GM19351 (cell line): ENCODE data around the gene HSD17B11.
"Not testable (repeated sequence)": the region's sequence is repeated elsewhere in the genome, so short reads cannot be mapped to it uniquely, and the experiment has no call there.

Experiments
- ATAC-seq: cut with Tn5 transposase; IDR thresholded peaks from one replicate; pipeline ENCODE4 v1.9.1; 2021; ENCODE audit warnings: mild to moderate bottlenecking, moderate library complexity; ENCODE audit not compliant: unreplicated experiment

The HSD17B11 gene, protein sequence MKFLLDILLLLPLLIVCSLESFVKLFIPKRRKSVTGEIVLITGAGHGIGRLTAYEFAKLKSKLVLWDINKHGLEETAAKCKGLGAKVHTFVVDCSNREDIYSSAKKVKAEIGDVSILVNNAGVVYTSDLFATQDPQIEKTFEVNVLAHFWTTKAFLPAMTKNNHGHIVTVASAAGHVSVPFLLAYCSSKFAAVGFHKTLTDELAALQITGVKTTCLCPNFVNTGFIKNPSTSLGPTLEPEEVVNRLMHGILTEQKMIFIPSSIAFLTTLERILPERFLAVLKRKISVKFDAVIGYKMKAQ

DNA sequence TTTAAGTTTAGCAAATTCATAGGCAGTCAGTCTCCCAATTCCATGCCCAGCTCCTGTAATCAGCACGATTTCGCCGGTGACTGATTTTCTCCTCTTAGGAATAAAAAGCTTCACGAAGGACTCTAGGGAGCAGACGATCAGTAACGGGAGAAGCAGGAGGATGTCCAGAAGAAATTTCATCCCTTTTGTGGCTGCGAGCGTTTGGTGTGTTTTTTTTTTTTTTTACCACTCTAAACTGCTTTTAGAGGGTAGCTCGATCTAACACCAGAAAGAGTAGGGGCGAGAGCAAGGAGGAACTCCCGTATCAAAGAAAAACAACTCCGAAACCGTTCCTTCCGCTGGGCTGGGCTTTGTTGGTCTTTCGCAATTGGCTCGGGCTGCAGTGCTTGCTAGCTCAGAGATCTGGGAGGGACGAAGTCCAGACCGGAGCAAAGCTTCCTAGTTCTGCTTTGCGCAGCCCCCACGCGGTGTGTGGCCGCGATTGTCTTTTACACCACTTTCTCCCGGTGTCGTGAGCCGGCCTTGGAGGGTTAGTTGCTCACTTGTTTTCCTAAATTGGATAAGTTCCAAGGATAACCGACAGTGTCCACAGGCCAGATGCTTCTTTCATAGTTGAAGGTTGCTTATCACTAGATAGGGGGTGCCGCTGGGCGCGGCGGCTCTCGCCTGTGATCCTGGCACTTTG, at the start of gene HSD17B11:
Gene HSD17B11 (minus strand): TSS at position 298 of the 685 bp plus-strand sequence. CDS start 118 bp downstream, at position 180.
- ATAC-seq = peak; percentile 99

DNA sequence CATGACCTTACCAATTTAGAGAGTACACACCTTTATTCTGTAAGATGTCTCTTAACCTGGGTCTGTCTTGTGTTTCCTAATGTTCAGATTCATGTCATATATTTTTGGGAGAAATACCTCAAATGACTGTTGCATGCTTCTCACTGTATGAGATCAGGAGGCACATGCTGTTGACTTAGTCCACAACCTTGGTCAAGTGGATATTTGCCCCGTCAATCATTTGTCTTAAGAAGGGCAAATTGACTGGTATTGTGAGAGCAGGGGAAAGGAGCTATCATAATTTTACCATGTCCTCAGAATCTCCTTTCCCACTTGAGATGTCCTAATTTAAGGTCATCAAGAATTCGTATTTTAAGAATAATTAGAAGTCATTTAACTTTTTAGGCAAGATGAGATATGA, 42.4 kb upstream of the HSD17B11 start:
- no peak for ATAC-seq

DNA sequence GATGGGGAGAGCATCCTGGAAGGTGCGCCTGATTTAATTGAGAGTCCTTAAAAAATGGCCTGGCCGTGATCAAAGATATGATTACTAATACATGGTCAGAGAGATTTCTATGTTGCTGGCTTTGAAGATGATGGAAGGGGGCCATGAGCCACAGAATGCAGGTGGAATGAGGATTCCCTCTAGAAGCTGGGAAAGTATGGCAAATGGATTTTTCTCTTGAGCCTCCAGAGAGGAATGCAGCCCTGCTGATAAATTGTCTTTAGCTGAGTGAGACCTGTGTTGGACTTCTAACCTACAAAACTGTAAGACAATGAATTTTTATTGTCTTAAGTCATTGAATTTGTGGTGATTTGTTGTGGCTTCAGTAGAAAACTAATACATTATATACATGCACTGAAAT, 39.0 kb upstream of the HSD17B11 start:
- no peak for ATAC-seq

DNA sequence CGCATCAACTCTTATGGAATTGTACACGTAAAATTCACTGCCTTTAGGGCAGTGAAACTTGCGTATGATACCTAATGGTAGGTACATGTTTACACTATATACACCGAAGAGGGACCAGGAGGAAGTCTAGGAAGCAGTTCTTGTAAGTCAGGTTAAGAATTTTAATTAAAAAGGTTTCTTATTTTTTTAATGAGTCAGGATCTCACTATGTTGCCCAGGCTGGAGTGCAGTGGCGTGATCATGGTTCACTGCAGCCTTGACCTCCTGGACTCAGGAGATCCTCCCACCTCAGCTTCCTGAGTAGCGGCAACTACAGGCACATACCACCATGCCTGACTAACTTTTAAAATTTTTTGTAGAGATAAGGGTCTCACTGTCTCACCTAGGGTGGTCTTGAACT, 38.0 kb upstream of the HSD17B11 start:
- ATAC-seq = no peak

DNA sequence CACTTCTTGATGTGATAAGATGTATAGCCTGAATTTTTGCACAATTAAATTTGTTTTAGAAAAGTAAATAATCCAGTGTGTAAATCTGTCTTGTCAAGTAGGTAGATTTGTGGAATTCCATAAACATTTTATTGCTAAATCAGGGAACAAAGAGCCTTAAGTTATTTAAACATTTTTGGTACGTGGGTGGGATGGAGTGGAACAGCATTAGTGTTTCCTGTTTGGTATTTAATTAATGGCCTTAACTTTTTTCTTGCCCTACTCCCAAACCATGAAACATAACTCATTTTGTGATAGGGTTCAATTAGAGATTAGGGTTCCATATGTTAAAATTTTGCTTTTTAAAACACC, 36.5 kb upstream of the HSD17B11 start:
- no peak for ATAC-seq

DNA sequence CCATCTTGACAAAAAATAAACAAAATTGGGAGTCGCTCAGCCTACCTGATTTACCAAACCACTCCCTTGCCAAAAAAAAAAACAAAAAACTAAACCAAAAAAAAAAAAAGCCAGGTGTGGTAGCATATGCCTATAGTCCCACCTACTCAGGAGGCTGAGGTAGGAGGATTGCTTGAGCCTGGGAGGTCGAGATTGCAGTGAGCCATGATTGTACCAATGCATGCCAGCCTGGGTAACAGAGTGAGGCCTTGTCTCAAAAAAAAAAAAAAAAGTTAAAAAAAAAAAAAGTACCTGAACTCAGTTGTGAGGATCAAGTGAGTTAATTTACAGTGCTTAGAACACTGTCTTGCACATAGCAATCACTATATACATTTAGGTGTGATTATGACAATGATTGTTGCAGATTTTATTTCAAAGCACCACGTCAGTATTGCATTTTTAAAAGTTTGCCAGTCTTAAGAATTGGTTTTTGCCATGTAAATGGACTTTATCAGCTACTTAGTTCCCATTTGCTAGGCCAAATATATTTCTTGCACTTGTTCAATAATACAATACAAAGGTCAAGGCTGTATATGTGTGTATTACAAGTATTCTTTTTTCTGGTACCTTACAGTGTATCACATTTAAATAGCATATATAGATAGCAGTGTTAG, 36.0 kb upstream of the HSD17B11 start:
- ATAC-seq = no peak

DNA sequence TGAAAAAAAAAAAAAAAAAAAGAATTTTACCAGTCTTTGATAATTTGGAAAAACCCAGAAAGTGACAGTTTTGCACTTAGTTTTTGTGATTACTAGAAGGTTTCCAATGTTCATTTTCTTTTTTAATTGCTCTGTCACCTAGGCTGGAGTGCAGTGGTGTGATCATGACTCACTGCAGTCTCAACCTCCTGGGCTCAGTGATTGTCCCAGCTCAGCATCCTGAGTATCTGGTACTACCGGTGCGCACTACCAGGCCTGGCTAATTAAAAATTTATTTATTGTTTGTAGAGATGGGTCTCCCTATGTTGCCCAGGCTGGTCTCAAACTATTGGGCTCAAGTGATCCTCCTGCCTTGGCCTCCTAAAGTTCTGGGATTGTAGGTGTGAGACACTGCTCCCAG, 34.7 kb upstream of the HSD17B11 start:
- ATAC-seq = no peak

DNA sequence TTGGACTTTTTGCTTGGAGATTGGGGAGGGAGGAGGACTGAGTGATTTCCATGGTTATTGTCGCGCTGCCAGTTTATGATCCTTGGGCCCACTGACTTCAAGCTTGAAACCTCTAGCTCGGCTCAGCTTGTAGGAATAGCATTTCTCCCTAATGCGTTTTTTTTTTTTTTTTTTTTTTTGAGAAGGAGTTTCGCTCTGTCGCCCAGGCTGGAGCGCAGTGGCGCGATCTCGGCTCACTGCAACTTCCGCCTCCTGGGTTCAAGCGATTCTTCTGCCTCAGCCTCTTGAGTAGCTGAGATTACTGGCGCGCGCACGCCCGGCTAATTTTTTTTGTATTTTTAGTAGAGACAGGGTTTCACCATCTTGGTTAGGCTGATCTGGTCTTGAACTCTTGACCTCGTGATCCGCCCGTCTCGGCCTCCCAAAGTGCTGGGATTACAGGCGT, 33.1 kb upstream of the HSD17B11 start:
- ATAC-seq = not testable (repeated sequence)

DNA sequence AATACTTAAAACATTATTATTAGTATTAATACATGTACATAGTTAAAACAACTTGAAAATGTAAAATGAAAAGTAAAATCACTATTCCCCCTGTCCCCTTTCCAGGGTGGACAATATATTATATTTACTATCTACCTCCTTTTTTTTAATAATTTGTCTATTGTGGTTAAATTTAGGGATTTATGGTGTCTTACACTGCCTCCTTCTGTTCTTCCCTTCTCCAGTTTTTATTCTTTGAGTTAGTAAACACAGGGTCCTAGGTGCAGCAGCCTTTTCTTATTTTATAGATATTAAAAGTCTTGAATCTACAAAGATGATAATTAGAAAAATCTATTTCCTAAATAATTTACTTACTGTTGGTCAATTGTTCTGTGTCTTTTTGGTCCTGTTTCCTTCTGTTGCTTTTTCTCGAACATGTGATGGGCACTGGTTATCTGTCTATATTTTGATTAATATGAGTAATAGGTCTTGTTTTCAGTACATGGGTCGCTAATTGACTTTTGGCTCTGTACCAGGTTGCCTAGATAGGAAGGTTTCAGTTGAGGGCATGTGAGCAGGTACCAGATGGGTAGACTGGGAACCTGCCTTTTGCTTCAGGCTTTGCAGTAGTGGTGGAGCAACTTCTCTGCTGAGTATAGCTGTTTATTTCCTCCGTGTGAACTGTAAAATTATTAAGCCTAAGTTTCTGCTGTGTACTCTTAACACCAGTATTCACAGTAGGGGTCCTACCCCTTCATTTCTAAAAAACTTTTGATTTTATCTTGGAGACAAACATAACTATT, 32.5 kb upstream of the HSD17B11 start:
- no peak for ATAC-seq

DNA sequence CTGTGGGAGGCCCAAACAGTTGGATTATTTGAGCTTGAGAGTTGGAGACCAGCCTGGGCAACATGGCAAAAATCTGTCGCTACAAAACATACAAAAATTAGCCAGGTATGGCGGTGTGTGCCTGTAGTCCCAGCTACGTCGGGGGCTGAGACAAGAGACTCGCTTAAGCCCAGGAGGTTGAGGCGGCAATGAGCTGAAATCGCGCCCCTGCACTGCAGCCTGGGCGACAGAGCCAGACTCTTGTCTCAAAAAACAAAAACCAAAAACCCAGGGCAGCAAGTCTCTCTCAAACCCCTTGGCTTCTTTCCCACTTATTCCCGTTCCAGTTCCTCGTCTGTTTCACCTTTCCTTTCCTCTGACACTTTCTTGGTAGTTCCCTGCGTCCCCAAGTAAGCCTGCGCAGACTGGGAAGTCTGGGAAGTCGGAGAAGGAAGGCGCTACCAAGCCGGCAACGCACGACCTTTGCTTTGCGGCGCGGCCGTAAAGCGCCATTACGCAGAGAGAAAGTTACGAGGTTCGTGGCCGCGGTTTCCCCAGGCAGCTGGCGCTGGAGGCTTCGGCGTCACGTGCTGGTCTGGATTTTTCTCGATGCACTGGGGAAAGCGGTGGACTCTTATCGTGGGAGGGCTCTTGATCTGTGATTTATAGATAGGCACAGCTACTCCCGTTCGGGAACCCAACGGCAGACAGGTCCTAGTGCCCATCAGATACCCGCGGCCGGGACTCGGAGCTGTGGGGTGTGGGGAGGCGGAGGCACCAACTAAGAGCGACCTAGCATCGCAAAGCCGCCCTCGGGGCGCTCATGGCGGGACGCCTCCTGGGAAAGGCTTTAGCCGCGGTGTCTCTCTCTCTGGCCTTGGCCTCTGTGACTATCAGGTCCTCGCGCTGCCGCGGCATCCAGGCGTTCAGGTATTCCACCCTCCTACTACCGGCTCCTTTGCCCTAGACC, 31.4 kb upstream of the HSD17B11 start, which contains the start of gene NUDT9:
Gene NUDT9 (plus strand): TSS at position 470 of the 949 bp plus-strand sequence. CDS start 333 bp downstream, at position 803.
- peak; percentile 84 for ATAC-seq

DNA sequence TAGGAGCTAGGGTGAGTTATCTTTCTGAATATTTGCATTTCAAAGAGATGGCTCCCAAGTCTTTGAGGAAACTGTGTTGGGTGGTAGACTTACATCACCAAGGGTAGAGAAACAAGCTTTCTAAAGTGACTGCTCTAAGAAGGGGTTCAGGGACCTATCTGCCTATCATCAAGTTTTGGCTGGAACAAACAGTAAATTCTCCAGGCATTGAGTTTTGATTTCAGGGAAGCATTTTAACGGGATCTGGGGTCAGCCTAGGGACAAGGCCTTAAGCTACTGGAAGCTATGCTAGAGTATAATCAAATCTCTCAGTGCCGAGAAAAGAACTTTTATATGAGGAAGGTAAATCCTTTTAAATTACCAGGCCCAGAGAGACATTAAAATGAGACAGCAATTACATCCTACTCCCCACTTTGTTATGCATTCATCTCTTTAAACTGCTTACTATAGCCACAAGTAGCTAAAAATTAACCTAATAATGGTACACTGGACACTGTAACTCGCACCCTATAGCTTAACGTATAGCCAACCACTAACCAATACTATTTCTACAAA, 29.4 kb upstream of the HSD17B11 start:
- no peak for ATAC-seq

DNA sequence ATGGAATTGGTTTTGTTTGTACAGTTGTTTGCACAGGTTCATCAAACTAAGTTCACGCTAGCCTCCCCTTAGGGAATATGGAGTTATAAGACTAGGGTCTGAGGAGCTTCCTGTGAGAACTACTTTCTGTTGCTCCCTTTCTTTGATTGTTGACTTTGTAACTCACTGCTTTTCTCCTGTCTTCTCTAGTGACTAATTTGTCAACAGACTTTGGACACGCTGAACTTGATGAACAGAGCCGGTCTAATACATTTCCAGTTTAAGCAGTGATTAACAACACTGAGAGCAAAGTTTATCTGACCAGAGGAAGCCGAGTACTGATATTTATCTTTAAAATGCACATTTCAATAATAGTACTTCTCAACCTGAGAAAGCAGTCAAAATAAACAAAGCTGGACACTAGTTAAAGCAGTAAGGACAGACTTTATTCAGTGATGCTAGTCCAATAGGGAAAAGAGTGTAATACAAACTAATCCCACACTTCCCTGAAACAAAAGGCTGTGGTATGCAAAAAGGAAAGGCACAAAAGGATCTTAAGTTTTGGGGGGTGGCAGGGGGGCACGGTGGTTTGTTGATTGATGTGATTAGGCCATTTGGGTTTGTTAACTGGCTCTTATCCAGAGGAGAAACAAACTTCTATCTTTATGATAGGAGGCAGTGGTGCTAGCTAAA, 28.7 kb upstream of the HSD17B11 start:
- ATAC-seq = no peak

DNA sequence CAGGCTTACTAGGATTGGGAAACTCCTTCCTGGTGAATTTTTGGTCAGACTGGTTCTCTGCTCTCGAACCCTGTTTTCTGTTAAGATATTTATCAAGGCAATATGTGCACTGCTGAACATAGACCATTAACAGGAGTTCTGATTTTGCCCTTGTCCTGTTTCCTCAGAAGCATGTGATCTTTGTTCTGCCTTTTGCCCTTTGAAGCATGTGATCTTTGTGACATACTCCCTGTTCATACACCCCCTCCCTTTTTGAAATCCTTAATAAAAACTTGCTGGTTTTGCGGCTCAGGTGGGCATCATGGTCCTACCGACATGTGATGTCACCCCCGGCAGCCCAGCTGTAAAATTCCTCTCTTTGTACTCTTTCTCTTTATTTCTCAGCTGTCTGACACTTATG, 27.4 kb upstream of the HSD17B11 start:
- not testable (repeated sequence) for ATAC-seq

DNA sequence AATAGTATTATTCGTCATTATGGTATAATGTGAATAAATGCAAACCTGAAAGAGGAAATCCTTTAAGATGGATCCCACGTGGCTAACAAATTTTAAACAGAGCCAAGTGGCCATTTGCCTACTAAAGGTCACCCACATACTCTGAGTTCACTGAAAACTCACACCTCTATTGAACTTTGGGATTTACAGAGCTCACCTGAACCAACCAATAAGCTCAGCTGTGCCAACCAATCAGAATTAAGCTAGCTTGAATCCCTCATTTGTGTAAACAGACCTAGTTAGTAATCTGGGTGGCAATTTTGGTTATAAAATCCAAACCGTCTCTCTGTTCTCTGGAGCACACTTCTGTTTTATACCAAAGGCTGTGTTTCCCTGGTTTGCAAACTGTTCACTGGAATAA, 26.0 kb upstream of the HSD17B11 start:
- no peak for ATAC-seq

DNA sequence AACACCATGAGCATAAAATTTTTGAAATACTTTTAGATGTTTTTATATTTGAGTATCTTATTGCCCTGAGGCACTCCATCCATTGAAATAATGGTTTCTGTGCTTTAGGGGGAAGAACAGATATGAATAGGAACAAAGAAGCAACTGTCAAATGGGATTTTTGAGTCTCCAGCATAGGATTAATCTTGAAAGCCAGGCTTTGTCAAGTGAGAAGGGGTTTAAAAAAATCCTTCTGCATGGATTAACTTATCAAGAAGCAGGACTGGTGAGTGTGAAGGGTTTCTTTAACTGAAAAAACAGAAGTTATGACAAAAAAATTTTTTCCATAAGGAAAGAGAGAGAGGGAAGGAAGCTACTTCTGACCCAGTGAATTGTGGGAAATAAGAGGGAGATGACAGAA, 23.8 kb upstream of the HSD17B11 start:
- no peak for ATAC-seq

DNA sequence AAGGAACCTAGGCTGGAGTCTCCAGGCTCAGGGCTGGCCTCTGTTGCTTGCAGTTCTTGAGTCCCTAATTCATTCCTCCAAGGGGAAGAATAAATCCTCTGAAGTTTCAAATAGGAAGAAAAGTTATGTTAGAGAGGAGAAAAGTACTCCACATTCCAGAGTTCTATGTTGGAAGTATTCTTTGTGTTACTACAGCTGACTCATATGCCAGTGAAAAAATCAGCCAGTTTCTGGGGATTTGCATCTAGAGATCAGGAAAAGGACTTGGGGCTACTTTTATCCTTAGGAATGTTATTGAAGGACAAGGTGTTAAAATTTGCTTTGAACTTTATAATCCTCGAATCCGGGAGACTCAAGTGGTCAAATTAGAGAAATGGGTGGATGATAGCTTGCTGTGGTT, 19.7 kb upstream of the HSD17B11 start:
- no peak for ATAC-seq

DNA sequence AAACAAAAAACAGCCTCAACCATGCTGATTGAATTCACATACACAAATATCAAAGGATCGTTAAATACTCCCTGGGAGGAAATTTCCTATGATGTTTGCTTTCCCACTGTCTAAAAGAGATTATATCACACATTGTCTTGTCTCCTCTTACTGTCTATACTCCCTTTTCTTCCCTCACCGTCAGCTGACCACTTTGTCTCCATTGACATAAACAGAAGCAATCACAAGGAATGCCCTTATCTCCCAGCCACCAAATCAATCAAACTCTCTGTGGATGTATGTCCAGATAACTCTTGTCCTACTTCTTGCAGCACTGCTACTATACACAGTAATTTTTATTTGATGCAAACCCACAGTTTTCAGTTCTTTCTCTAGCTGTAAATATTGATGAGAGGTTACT, 19.2 kb upstream of the HSD17B11 start:
- ATAC-seq = no peak

DNA sequence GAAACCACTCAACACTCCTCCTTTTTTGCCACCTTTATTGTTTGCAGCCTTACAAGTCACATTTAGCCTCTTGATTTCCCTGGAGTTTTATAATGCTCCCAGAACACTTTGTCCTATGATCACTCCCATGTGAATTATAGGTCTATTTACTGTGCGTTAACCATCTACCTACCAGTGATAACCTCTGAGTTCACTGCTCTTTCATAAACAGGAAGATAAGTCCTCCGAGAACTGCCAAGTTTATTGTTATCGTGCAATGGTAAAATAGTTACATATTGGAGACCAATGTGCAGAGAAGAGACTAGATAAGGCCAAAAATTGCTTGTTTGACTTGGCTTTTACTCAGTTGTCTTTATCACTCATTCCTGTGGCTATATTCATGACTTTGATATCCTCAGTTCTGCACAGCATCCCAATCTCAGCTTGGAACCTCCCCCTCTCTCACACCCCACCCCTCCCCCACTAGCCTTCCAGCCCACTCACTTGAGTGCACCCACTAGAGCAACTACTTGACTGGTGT, 18.5 kb upstream of the HSD17B11 start:
- no peak for ATAC-seq

DNA sequence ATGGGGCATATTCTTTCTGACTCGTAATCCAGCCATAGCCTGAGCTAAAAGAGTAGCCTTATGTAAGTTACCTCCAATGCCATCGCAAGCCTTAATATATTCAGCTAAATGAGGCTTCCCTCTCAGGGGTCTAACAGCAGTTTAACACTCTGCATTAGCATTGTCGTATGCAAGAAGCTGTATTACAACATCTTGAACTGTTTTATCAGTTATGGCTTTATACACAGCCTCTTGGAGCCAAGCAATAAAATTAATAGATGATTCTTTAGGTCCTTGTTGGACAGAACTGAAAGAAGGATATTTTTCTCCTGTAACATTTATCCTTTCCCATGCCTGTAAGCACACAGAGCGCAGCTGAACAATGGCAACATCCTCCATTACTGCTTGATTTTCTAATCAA, 15.9 kb upstream of the HSD17B11 start:
- ATAC-seq = not testable (repeated sequence)
